ENCODE measurements around the gene MED15.

The MED15 gene

DNA sequence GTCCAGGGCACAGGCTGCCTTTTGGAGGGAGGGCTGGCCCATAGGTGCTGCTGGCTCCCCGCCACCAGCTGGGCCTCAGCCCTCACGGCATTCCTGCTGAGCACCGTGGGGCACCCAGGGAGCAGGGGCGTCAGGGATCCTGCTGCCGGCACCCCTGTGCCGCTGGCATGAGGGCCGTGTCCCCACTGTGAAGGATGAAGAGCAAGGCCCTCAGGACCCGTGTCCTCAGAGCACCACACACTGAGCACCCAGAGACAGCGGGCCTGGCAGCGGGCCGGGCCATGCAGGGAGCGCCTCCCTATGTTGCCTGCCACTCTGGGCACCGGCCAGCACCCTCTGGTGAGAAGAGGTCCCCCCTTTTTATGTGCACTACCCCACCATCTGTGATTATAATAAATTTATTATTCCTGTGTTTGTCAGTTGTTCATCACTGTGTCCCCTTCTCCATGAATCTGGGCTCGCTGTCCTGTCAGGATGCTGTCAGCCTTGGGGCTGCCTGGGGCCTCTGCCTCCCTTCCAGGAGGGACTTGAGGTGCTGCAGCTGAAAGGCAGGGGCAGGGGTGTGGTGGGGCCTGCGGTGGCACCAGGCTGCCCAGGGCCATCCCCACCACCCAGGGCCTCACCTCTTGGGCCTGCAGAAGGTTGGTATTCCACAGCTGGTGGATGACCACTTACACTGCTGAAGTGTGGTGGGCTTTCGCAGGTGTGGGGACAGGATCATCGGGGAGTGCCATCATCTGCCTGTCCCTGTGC is 80.0 kb downstream of the MED15 start:
- Histone ChIP-seq H3K79me2 (ENCODE audit: insufficient read depth, low read length) (no peaks in the 10 kb centered on the region), H3K9me3 (ENCODE audit: insufficient read depth, low read depth, low read length) (no peaks in the 10 kb centered on the region), H3K4me1 (ENCODE audit: insufficient read depth, low read length, poor library complexity, severe bottlenecking) (no peaks in the 10 kb centered on the region), H3K36me3 (ENCODE audit: insufficient read depth, low read length) (peaks cover 55% of the 10 kb centered on the region; the same call in 1 of the 2 replicates), H3K4me3 (ENCODE audit: low read length, poor library complexity, severe bottlenecking) (no peak overlapping the region), H3F3A (ENCODE audit: low read depth) (no peaks in the 10 kb centered on the region), H4K20me1 (ENCODE audit: insufficient read depth, low read length, poor library complexity, severe bottlenecking) (no peaks in the 10 kb centered on the region), H3K27me3 (ENCODE audit: insufficient read depth, low read length, poor library complexity, severe bottlenecking) (no peaks in the 10 kb centered on the region), H2AFZ (ENCODE audit: low read length) (no peak overlapping the region), H3K9ac (ENCODE audit: low read depth, low read length, poor library complexity, severe bottlenecking) (no peak overlapping the region), H3K9me2 (replicated peaks; ENCODE audit: low read depth, low read length) (no peaks in the 10 kb centered on the region), H3K4me2 (ENCODE audit: low read depth, low read length, poor library complexity, severe bottlenecking) (no peak overlapping the region)
- TF ChIP-seq CTCF (conservative IDR thresholded peaks at IDR 0.05; ENCODE audit: low read length) (no peak), EZH2phosphoT487 (IDR thresholded peaks at IDR 0.05; ENCODE audit: borderline replicate concordance) (no peak)

GRCh38 chr22:20588092-20588842 is 80.9 kb downstream of the MED15 start:
- peak; percentile 14; the same call in 1 of the 2 replicates for TF ChIP-seq CTCF (conservative IDR thresholded peaks at IDR 0.05; ENCODE audit: low read length)
- no peak for TF ChIP-seq EZH2phosphoT487 (IDR thresholded peaks at IDR 0.05; ENCODE audit: borderline replicate concordance)
- Histone ChIP-seq H3K9ac (ENCODE audit: low read depth, low read length, poor library complexity, severe bottlenecking) (no peak overlapping the region), H3F3A (ENCODE audit: low read depth) (no peaks in the 10 kb centered on the region), H4K20me1 (ENCODE audit: insufficient read depth, low read length, poor library complexity, severe bottlenecking) (no peaks in the 10 kb centered on the region), H3K9me3 (ENCODE audit: insufficient read depth, low read depth, low read length) (no peaks in the 10 kb centered on the region), H3K9me2 (replicated peaks; ENCODE audit: low read depth, low read length) (no peaks in the 10 kb centered on the region), H3K4me2 (ENCODE audit: low read depth, low read length, poor library complexity, severe bottlenecking) (no peak overlapping the region), H3K36me3 (ENCODE audit: insufficient read depth, low read length) (peaks cover 47% of the 10 kb centered on the region; the same call in 1 of the 2 replicates), H3K79me2 (ENCODE audit: insufficient read depth, low read length) (no peaks in the 10 kb centered on the region), H3K4me3 (ENCODE audit: low read length, poor library complexity, severe bottlenecking) (no peak overlapping the region), H3K4me1 (ENCODE audit: insufficient read depth, low read length, poor library complexity, severe bottlenecking) (no peaks in the 10 kb centered on the region), H2AFZ (ENCODE audit: low read length) (no peak overlapping the region), H3K27me3 (ENCODE audit: insufficient read depth, low read length, poor library complexity, severe bottlenecking) (no peaks in the 10 kb centered on the region)

- H3F3A ChIP-seq (ENCODE audit: low read depth) = no peaks in the 10 kb centered on the region
- H3K9me2 ChIP-seq (replicated peaks; ENCODE audit: low read depth, low read length) = no peaks in the 10 kb centered on the region
- peaks cover 39% of the 10 kb centered on the region; the same call in 1 of the 2 replicates for H3K36me3 ChIP-seq (ENCODE audit: insufficient read depth, low read length)
- H3K9ac ChIP-seq (ENCODE audit: low read depth, low read length, poor library complexity, severe bottlenecking) = no peak overlapping the region
- H4K20me1 ChIP-seq (ENCODE audit: insufficient read depth, low read length, poor library complexity, severe bottlenecking) = no peaks in the 10 kb centered on the region
- no peaks in the 10 kb centered on the region for H3K79me2 ChIP-seq (ENCODE audit: insufficient read depth, low read length)
- TF ChIP-seq CTCF (conservative IDR thresholded peaks at IDR 0.05; ENCODE audit: low read length) = no peak
- no peak for TF ChIP-seq EZH2phosphoT487 (IDR thresholded peaks at IDR 0.05; ENCODE audit: borderline replicate concordance)
- H3K4me2 ChIP-seq (ENCODE audit: low read depth, low read length, poor library complexity, severe bottlenecking) = no peak overlapping the region
- H2AFZ ChIP-seq (ENCODE audit: low read length) = no peak overlapping the region
- H3K4me3 ChIP-seq (ENCODE audit: low read length, poor library complexity, severe bottlenecking) = no peak overlapping the region
- no peaks in the 10 kb centered on the region for H3K27me3 ChIP-seq (ENCODE audit: insufficient read depth, low read length, poor library complexity, severe bottlenecking)
- no peaks in the 10 kb centered on the region for H3K9me3 ChIP-seq (ENCODE audit: insufficient read depth, low read depth, low read length)
- H3K4me1 ChIP-seq (ENCODE audit: insufficient read depth, low read length, poor library complexity, severe bottlenecking) = no peaks in the 10 kb centered on the region
These were observed 81.6 kb downstream of the MED15 start for GRCh38 chr22:20588843-20589581.
